GM12878 (cell line): ENCODE data around the gene TTLL8. TPM values are rescaled to one million over a fixed set of nuclear protein-coding genes. Genes with fewer than 3 reads are reported as not detected.

Experiments
- ATAC-seq: fragments of 200-7000 bp; cut with Tn5 transposase; 3 replicates; pipeline ENCODE4 v1.9.1; 2020; ENCODE audit warnings: mild to moderate bottlenecking, moderate library complexity
- BruUV-seq: library from RNA; stranded (reverse); fragments of 400-500 nt; replicated peaks from 2 replicates; lab custom pipeline; 2021; lab: Mats Ljungman, UMichigan
- CTCF ChIA-PET: fragments of 300-600 bp; sonication (Branson Sonifier 250); formaldehyde crosslinking; extraction: SDS; loops from one replicate; lab custom pipeline; 2021; ENCODE audit warnings: inconsistent platforms; lab: Yijun Ruan, JAX
- POLR2A ChIA-PET: fragments of 350-600 bp; formaldehyde crosslinking; extraction: SDS; loops from one replicate; lab custom pipeline; 2021; ENCODE audit warnings: inconsistent platforms; lab: Charles Lee
- RAD21 ChIA-PET: fragments of 300-600 bp; sonication (Branson Sonifier 250); formaldehyde crosslinking; loops from one replicate; lab custom pipeline; 2023; ENCODE audit warnings: antibody characterized with exemption; ENCODE audit not compliant: unreplicated experiment; lab: Charles Lee
- SMC1A ChIA-PET: fragments of 300-600 bp; sonication (Branson Sonifier 250); formaldehyde crosslinking; loops from one replicate; lab custom pipeline; 2023; ENCODE audit not compliant: unreplicated experiment, uncharacterized antibody; lab: Charles Lee
- DNase-seq: peaks from one replicate; pipeline ENCODE4 v3.0.0-alpha.2; 2011; ENCODE audit warnings: low read depth, low spot score
- FAIRE-seq: peaks from 3 replicates; lab custom pipeline; 2011; peaks lifted over from hg19 to GRCh38; lab: Jason Lieb, UNC
- H2AFZ ChIP-seq: 2 replicates; pipeline ENCODE4 v1.6.0; 2011; ENCODE audit warnings: low read depth, low read length, control low read depth; ENCODE audit not compliant: control insufficient read depth
- H3K27ac ChIP-seq: 2 replicates; pipeline ENCODE4 v1.5.1; 2011; ENCODE audit warnings: control low read depth; ENCODE audit not compliant: control insufficient read depth, insufficient read depth
- H3K27me3 ChIP-seq, 2 experiments: replicated peaks in 1 of 2; 2 replicates each; pipeline versions ENCODE4 v1.6.0 to v1.6.1; 2011; ENCODE audit warnings: low read length in 1 of 2; ENCODE audit not compliant: control insufficient read depth in 2 of 2, insufficient read depth in 2 of 2
- H3K36me3 ChIP-seq, 2 experiments: 2 replicates each; pipeline ENCODE4 v1.5.1; 2011; ENCODE audit warnings: low read length in 1 of 2; ENCODE audit not compliant: control insufficient read depth in 2 of 2, insufficient read depth in 2 of 2
- H3K4me1 ChIP-seq: 2 replicates; pipeline ENCODE4 v1.6.1; 2011; ENCODE audit warnings: mild to moderate bottlenecking, low read length, moderate library complexity, mixed read lengths; ENCODE audit not compliant: control insufficient read depth, insufficient read depth
- H3K4me2 ChIP-seq: 2 replicates; pipeline ENCODE4 v1.6.0; 2011; ENCODE audit warnings: control low read depth; ENCODE audit not compliant: control insufficient read depth, insufficient read depth
- H3K4me3 ChIP-seq: fragments of 200-600 bp; sonication (generic); 2 replicates; pipeline ENCODE4 v1.5.1; 2016
- H3K79me2 ChIP-seq: 2 replicates; pipeline ENCODE4 v1.6.0; 2011; ENCODE audit warnings: low read length; ENCODE audit not compliant: control insufficient read depth, insufficient read depth
- H3K9ac ChIP-seq: 2 replicates; pipeline ENCODE4 v1.8.0; 2011; ENCODE audit warnings: low read length, control low read depth, mixed read lengths; ENCODE audit not compliant: control insufficient read depth, insufficient read depth
- H3K9me3 ChIP-seq: replicated peaks from 3 replicates; pipeline ENCODE4 v1.5.1; 2011; ENCODE audit warnings: mild to moderate bottlenecking, low read length; ENCODE audit not compliant: control insufficient read depth, insufficient read depth
- H4K20me1 ChIP-seq: 2 replicates; pipeline ENCODE4 v1.6.0; 2011; ENCODE audit not compliant: control insufficient read depth, insufficient read depth
- BHLHE40 ChIP-seq, 2 experiments: fragments of 450-650 bp in 1 of 2; IDR thresholded peaks; 2 replicates each; pipeline ENCODE4 v1.6.1; 2011 to 2017; ENCODE audit warnings: low read depth in 2 of 2, borderline replicate concordance in 1 of 2, improper control_type of control experiment in 1 of 2, low read length in 1 of 2, mild to moderate bottlenecking in 1 of 2
- BMI1 ChIP-seq: fragments of 450-650 bp; IDR thresholded peaks from 2 replicates; pipeline ENCODE4 v1.6.1; 2016; ENCODE audit warnings: mild to moderate bottlenecking, moderate library complexity, borderline replicate concordance
- CHD4 ChIP-seq: fragments of 200-600 bp; sonication (generic); IDR thresholded peaks from 2 replicates; pipeline ENCODE4 v1.6.1; 2016; ENCODE audit warnings: mild to moderate bottlenecking
- CREB1 ChIP-seq: IDR thresholded peaks from 2 replicates; pipeline ENCODE4 v1.6.1; 2012; ENCODE audit warnings: low read depth, mild to moderate bottlenecking, inconsistent platforms
- CTCF ChIP-seq, 3 experiments: IDR thresholded peaks in 2 of 3; conservative IDR thresholded peaks in 1 of 3; 2 replicates each; pipeline ENCODE4 v1.5.1; 2011; ENCODE audit warnings: low read depth in 3 of 3, low read length in 3 of 3, mild to moderate bottlenecking in 3 of 3, control low read depth in 2 of 3, moderate library complexity in 2 of 3, inconsistent platforms in 1 of 3, mixed read lengths in 1 of 3; ENCODE audit not compliant: control insufficient read depth in 2 of 3, insufficient read depth in 1 of 3; ENCODE audit errors: extremely low read depth in 1 of 3
- GABPA ChIP-seq: IDR thresholded peaks from 2 replicates; pipeline ENCODE4 v1.6.1; 2014; ENCODE audit warnings: antibody characterized with exemption, low read depth, mild to moderate bottlenecking, inconsistent platforms
- GATAD2B ChIP-seq: fragments of 450-650 bp; conservative IDR thresholded peaks from 2 replicates; pipeline ENCODE4 v1.6.1; 2017; ENCODE audit warnings: low read depth, mild to moderate bottlenecking, moderate library complexity
- HDAC2 ChIP-seq: fragments of 200-600 bp; sonication (generic); IDR thresholded peaks from 2 replicates; pipeline ENCODE4 v1.6.1; 2017
- IKZF1 ChIP-seq: fragments of 450-650 bp; conservative IDR thresholded peaks from 2 replicates; pipeline ENCODE4 v1.6.1; 2017; ENCODE audit warnings: antibody characterized with exemption, mild to moderate bottlenecking
- JUND ChIP-seq: IDR thresholded peaks from 2 replicates; pipeline ENCODE4 v1.6.1; 2012; ENCODE audit warnings: low read depth, mild to moderate bottlenecking, low read length, improper control_type of control experiment, moderate library complexity
- LARP7 ChIP-seq: fragments of 450-650 bp; IDR thresholded peaks from 2 replicates; pipeline ENCODE4 v1.6.1; 2017; ENCODE audit warnings: mild to moderate bottlenecking
- MAX ChIP-seq: IDR thresholded peaks from 2 replicates; pipeline ENCODE4 v1.6.1; 2012; ENCODE audit warnings: low read depth, low read length, improper control_type of control experiment
- MYC ChIP-seq: IDR thresholded peaks from 2 replicates; pipeline ENCODE4 v1.6.1; 2011; ENCODE audit warnings: mild to moderate bottlenecking, low read length, moderate library complexity, inconsistent platforms; ENCODE audit not compliant: insufficient read depth, insufficient replicate concordance, insufficient read length, severe bottlenecking
- NFIC ChIP-seq: IDR thresholded peaks from 2 replicates; pipeline ENCODE4 v1.6.1; 2012; ENCODE audit warnings: low read depth, mild to moderate bottlenecking, inconsistent platforms, low read length, moderate library complexity
- NR2F1 ChIP-seq: fragments of 450-650 bp; conservative IDR thresholded peaks from 2 replicates; pipeline ENCODE4 v1.6.1; 2017; ENCODE audit warnings: mild to moderate bottlenecking
- NRF1 ChIP-seq: conservative IDR thresholded peaks from 2 replicates; pipeline ENCODE4 v1.6.1; 2011; ENCODE audit warnings: mild to moderate bottlenecking, low read depth, low read length, improper control_type of control experiment
- RB1 ChIP-seq: fragments of 450-650 bp; formaldehyde crosslinking; IDR thresholded peaks from 2 replicates; pipeline ENCODE4 v1.6.1; 2017; ENCODE audit warnings: mild to moderate bottlenecking, borderline replicate concordance
- RELA ChIP-seq: fragments of 450-650 bp; IDR thresholded peaks from 2 replicates; pipeline ENCODE4 v1.8.0; 2014; ENCODE audit warnings: borderline replicate concordance; ENCODE audit not compliant: partially characterized antibody
- STAT3 ChIP-seq: IDR thresholded peaks from 2 replicates; pipeline ENCODE4 v1.6.1; 2011; ENCODE audit warnings: low read depth, low read length, improper control_type of control experiment
- YY1 ChIP-seq: IDR thresholded peaks from 2 replicates; pipeline ENCODE4 v1.6.1; 2011; ENCODE audit warnings: low read depth, mild to moderate bottlenecking, low read length
- WGBS: methylation state at CpG from one replicate; pipeline ENCODE4 v1.1.6; 2016; ENCODE audit warnings: low lambda C conversion rate; ENCODE audit not compliant: insufficient replicate concordance, insufficient coverage; ENCODE audit errors: missing lambda C conversion rate; 5-methylcytosine and 5-hydroxymethylcytosine counted together
- in situ Hi-C: fragments of 300-500 bp; cut with MboI; formaldehyde crosslinking; loops from 9 replicates; pipeline ENCODE4 v1.14.3; 2018; ENCODE audit warnings: mixed read lengths
- intact Hi-C: fragments of 100-400 bp; cut with micrococcal nuclease; formaldehyde crosslinking; loops from one replicate; pipeline ENCODE4 v1.14.2; 2022; ENCODE audit not compliant: unreplicated experiment
- polyA plus RNA-seq, 11 experiments: library from polyadenylated mRNA; depleted of rRNA in 4 of 11; unstranded in 6 of 11; stranded (reverse) in 5 of 11; fragments of >200 nt; fragmentation: Nextera tagmentation in 4 of 11; fragmentation: Illumina TruSeq in 1 of 11; extraction: Ambion mirVana in 4 of 11; extraction: Trizol in 1 of 11; gene quantifications; 1 replicate in 1 of 11; 2 replicates in 10 of 11; pipeline versions ENCODE4 v1.2.1 to v1.2.3, GENCODE V29; 2011 to 2016; ENCODE audit warnings: inconsistent platforms in 2 of 11, missing spikeins in 2 of 11, low read depth in 1 of 11
- total RNA-seq, 4 experiments: library from RNA; depleted of rRNA in 3 of 4; stranded (reverse); fragments of >200 nt in 3 of 4; fragmentation: Illumina TruSeq in 1 of 4; extraction: Trizol in 1 of 4; gene quantifications; 2 replicates each; pipeline versions ENCODE4 v1.2.1 to v1.2.3, GENCODE V29; 2013 to 2021

Gene TTLL8
- total and polyA plus RNA-seq, 10 of the 15 experiments (the other 5 are each of a cell fraction or from before 2014, with no cell fraction given), result not detected

- FAIRE-seq, result no peak
- Histone ChIP-seq H3K4me2 (0 out of 2 replicates have a peak overlapping the region, but pooled peaks have one; percentile 25), H3K9ac (no peak overlapping the region), H2AFZ (no peak overlapping the region), H3K27ac (no peak overlapping the region), H3K27me3 (peaks cover 0 to 4% of the 10 kb centered on the region in 2 experiments; a peak in 1 of 4 replicates), H3K36me3 (no peaks in the 10 kb centered on the region), H3K79me2 (no peaks in the 10 kb centered on the region), H3K4me1 (peaks cover 6% of the 10 kb centered on the region; the same call in 1 of the 2 replicates), H4K20me1 (no peaks in the 10 kb centered on the region), H3K4me3 (no peak overlapping the region), H3K9me3 (no peaks in the 10 kb centered on the region)
- peak; percentile 98 for ATAC-seq
- no TSS peak for BruUV-seq
- ChIA-PET RAD21 (interaction anchor here (0.6 to 2.8 kb wide), 25 partner anchors 13 to 268 kb away, joined by 3 to 81 read pairs (median 4); partner anchors contain the start of genes CRELD2 and IL17REL), CTCF (interaction anchor here (0.6 to 4.5 kb wide), 26 partner anchors 11 to 373 kb away, joined by 3 to 79 read pairs (median 5); no protein-coding TSS in a partner anchor), SMC1A (interaction anchor here (0.7 to 3.2 kb wide), 13 partner anchors 12 to 559 kb away, joined by 3 to 43 read pairs (median 4); no protein-coding TSS in a partner anchor), POLR2A (interaction anchor here (0.6 to 1.2 kb wide), 3 partner anchors 12 to 100 kb away, joined by 3 to 4 read pairs (median 3); no protein-coding TSS in a partner anchor)
- WGBS, result 7% methylated on average over 50 of the region's 52 CpGs
- in situ Hi-C loops, result loop anchor here (5.0 to 25.0 kb wide), 2 partner anchors 98 to 693 kb away; no protein-coding TSS in a partner anchor
- intact Hi-C loops, result loop anchor here (1.0 kb wide), 3 partner anchors 37 to 263 kb away; no protein-coding TSS in a partner anchor
- no peak for DNase-seq
- TF ChIP-seq BMI1, result no peak
- no peak for TF ChIP-seq STAT3
- TF ChIP-seq GATAD2B, result no peak
- TF ChIP-seq YY1, result peak; percentile 83
- no peak for TF ChIP-seq CREB1
- peak; percentile 12; the same call in 1 of the 2 replicates for TF ChIP-seq LARP7
- TF ChIP-seq IKZF1, result peak; percentile 40; the same call in 1 of the 2 replicates
- peak; percentile 29; the same call in 1 of the 2 replicates for TF ChIP-seq NRF1
- TF ChIP-seq RELA, result peak; percentile 65
- no peak for TF ChIP-seq GABPA
- no peak for TF ChIP-seq CHD4
- peak in 1 of 2 experiments; percentile 44; a peak in 1 of 4 replicates for TF ChIP-seq BHLHE40 (IDR thresholded peaks at IDR 0.05; ENCODE audit: borderline replicate concordance in 1 of 2, low read depth in 2 of 2, low read length in 1 of 2)
- no peak for TF ChIP-seq JUND
- TF ChIP-seq MAX, result no peak
- no peak for TF ChIP-seq NFIC
- TF ChIP-seq MYC, result no peak
- no peak for TF ChIP-seq HDAC2
- TF ChIP-seq CTCF (IDR thresholded peaks at IDR 0.05 in 2 of 3, conservative IDR thresholded peaks at IDR 0.05 in 1 of 3; ENCODE audit: control insufficient read depth in 2 of 3, extremely low read depth in 1 of 3, insufficient read depth in 1 of 3, low read depth in 3 of 3, low read length in 3 of 3), result peak; percentile 84 to 94 (median 94)
- TF ChIP-seq NR2F1, result no peak
- peak; percentile 81; the same call in 1 of the 2 replicates for TF ChIP-seq RB1
Observed at GRCh38 chr22:50030297-50031188, 27.6 kb downstream of the TTLL8 start.
